ENCODE results near the gene FAM53B.

DNA sequence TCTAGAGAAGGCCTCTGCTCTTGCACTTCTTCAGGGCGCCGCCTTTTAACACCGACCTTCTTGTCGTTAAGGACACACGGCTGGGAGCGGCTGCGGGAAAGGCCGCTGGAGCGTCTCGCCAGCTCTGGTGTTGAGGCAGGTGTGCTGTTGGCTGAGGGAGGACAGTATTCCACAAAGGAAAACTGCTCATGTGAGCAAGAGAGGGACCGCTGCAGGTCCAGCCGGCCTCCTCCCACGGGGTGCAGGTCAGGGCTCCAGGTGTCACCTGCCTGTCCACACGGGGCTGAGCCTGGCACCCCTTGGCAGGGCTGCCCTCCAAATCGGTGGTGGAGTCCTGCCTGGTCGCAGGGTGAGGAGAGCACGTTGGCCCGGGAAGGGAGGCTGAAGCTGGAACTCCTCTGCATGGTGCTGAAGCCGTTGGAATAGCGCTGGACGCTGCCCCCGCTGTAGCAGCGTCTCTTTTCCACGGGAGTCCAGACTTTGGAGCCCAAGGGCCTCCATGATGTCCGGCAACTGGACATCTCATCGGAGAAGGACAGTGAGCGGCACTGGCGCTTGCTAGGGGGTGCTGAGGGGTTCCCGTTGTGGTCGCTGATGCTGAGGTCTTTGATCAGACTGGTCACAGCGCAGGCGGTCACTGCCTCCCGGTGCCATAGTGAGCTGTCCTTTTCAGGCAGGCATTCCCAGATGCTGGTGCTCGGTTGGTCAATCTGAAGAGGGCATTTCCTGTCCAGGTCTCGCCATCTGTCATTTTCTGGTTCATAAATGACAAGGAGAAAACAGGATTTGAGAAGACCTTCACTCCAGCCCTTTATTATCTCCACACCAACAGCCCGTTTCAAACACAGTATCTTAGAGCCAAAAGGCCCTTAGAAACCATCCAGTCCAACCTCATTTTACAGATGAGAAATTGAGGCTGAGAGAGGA, 62.3 kb downstream of the FAM53B start:
- TF ChIP-seq, protein P1, sequence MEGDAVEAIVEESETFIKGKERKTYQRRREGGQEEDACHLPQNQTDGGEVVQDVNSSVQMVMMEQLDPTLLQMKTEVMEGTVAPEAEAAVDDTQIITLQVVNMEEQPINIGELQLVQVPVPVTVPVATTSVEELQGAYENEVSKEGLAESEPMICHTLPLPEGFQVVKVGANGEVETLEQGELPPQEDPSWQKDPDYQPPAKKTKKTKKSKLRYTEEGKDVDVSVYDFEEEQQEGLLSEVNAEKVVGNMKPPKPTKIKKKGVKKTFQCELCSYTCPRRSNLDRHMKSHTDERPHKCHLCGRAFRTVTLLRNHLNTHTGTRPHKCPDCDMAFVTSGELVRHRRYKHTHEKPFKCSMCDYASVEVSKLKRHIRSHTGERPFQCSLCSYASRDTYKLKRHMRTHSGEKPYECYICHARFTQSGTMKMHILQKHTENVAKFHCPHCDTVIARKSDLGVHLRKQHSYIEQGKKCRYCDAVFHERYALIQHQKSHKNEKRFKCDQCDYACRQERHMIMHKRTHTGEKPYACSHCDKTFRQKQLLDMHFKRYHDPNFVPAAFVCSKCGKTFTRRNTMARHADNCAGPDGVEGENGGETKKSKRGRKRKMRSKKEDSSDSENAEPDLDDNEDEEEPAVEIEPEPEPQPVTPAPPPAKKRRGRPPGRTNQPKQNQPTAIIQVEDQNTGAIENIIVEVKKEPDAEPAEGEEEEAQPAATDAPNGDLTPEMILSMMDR (IDR thresholded peaks at IDR 0.05 in 4 of 5, conservative IDR thresholded peaks at IDR 0.05 in 1 of 5), result no peak
- TF ChIP-seq POLR2A (IDR thresholded peaks at IDR 0.05), result no peak

All from gastrocnemius medialis (tissue), 4 donors.